WTC11 (cell line): ENCODE results near the gene RENBP. TPM values are rescaled to one million over a fixed set of nuclear protein-coding genes. Genes with fewer than 3 reads are reported as not detected.

ENCODE experiments used
- ATAC-seq: fragments of 200-7000 bp; cut with Tn5 transposase; 2 replicates; pipeline ENCODE4 v1.10.0; 2021; ENCODE audit warnings: mild to moderate bottlenecking, moderate library complexity
- CTCF ChIA-PET: fragments of 300-600 bp; sonication (Branson Sonifier 250); formaldehyde crosslinking; loops from one replicate; lab custom pipeline; 2021; ENCODE audit warnings: antibody characterized with exemption; lab: Charles Lee
- POLR2A ChIA-PET: fragments of 350-600 bp; sonication (Branson Sonifier 250); formaldehyde crosslinking; loops from one replicate; lab custom pipeline; 2021; ENCODE audit warnings: antibody characterized with exemption; lab: Charles Lee
- DNase-seq: peaks from one replicate; pipeline ENCODE4 v3.0.0; 2021; ENCODE audit warnings: low spot score
- H3K27ac Mint-ChIP-seq: 2 replicates; pipeline ENCODE4 v1.8.0; 2021; ENCODE audit warnings: mixed read lengths
- H3K27me3 Mint-ChIP-seq: 2 replicates; pipeline ENCODE4 v1.8.0; 2021; ENCODE audit warnings: low read depth, mild to moderate bottlenecking, moderate library complexity, mixed read lengths
- H3K36me3 Mint-ChIP-seq: 2 replicates; pipeline ENCODE4 v1.8.0; 2021; ENCODE audit warnings: mixed read lengths
- H3K4me1 Mint-ChIP-seq: 2 replicates; pipeline ENCODE4 v1.8.0; 2022; ENCODE audit warnings: mixed read lengths
- H3K4me3 Mint-ChIP-seq: 2 replicates; pipeline ENCODE4 v1.8.0; 2021; ENCODE audit warnings: mild to moderate bottlenecking, moderate library complexity, mixed read lengths
- H3K9me3 Mint-ChIP-seq: 2 replicates; pipeline ENCODE4 v1.8.0; 2021; ENCODE audit warnings: mixed read lengths
- AR ChIP-seq: fragments of 250-450 bp; sonication (Bioruptor Pico); IDR thresholded peaks from 2 replicates; pipeline ENCODE4 v1.9.0; 2021; ENCODE audit warnings: mild to moderate bottlenecking
- CBFB ChIP-seq: sonication (generic); formaldehyde crosslinking; IDR thresholded peaks from 2 replicates; pipeline ENCODE4 v1.8.1; 2022; ENCODE audit warnings: mild to moderate bottlenecking, low read depth, missing genetic modification reagents
- CTCF ChIP-seq: fragments of 200-600 bp; IDR thresholded peaks from 2 replicates; pipeline ENCODE4 v1.8.0; 2022; ENCODE audit warnings: antibody characterized with exemption
- ELF4 ChIP-seq: sonication (generic); formaldehyde crosslinking; IDR thresholded peaks from 2 replicates; pipeline ENCODE4 v1.8.1; 2022; ENCODE audit warnings: low read depth, mild to moderate bottlenecking, moderate library complexity, missing genetic modification reagents
- ETV6 ChIP-seq: sonication (generic); formaldehyde crosslinking; IDR thresholded peaks from 2 replicates; pipeline ENCODE4 v1.8.1; 2022; ENCODE audit warnings: mild to moderate bottlenecking, missing genetic modification reagents
- FOXK1 ChIP-seq: sonication (generic); formaldehyde crosslinking; IDR thresholded peaks from 2 replicates; pipeline ENCODE4 v1.8.0; 2022; ENCODE audit warnings: mild to moderate bottlenecking, moderate library complexity, missing genetic modification reagents
- GRHL2 ChIP-seq: fragments of 250-450 bp; sonication (Bioruptor Pico); IDR thresholded peaks from 2 replicates; pipeline ENCODE4 v1.8.0; 2022; ENCODE audit warnings: mild to moderate bottlenecking, moderate library complexity; ENCODE audit not compliant: insufficient replicate concordance, severe bottlenecking
- HMGA2 ChIP-seq: fragments of 250-450 bp; sonication (Bioruptor Pico); IDR thresholded peaks from 2 replicates; pipeline ENCODE4 v1.4.0; 2021; ENCODE audit warnings: mild to moderate bottlenecking, moderate library complexity
- JAZF1 ChIP-seq: fragments of 250-450 bp; sonication (Bioruptor Pico); IDR thresholded peaks from 2 replicates; pipeline ENCODE4 v1.9.0; 2021; ENCODE audit warnings: moderate library complexity, mild to moderate bottlenecking, inconsistent platforms
- KAT7 ChIP-seq: sonication (generic); formaldehyde crosslinking; IDR thresholded peaks from 2 replicates; pipeline ENCODE4 v1.8.1; 2023; ENCODE audit warnings: missing genetic modification reagents, mild to moderate bottlenecking, borderline replicate concordance
- MAX ChIP-seq: sonication (generic); formaldehyde crosslinking; IDR thresholded peaks from 2 replicates; pipeline ENCODE4 v1.8.0; 2022; ENCODE audit warnings: mild to moderate bottlenecking, missing genetic modification reagents
- NFE2L1 ChIP-seq: sonication (generic); formaldehyde crosslinking; IDR thresholded peaks from 2 replicates; pipeline ENCODE4 v1.8.1; 2023; ENCODE audit warnings: missing genetic modification reagents
- NFYB ChIP-seq: sonication (generic); formaldehyde crosslinking; conservative IDR thresholded peaks from 2 replicates; pipeline ENCODE4 v1.8.0; 2022; ENCODE audit warnings: low read depth, missing genetic modification reagents
- NR2C2 ChIP-seq: sonication (generic); formaldehyde crosslinking; IDR thresholded peaks from 2 replicates; pipeline ENCODE4 v1.8.0; 2022; ENCODE audit warnings: mild to moderate bottlenecking, missing genetic modification reagents
- OVOL2 ChIP-seq: fragments of 250-450 bp; sonication (Bioruptor Pico); IDR thresholded peaks from 2 replicates; pipeline ENCODE4 v1.9.0; 2021; ENCODE audit warnings: mild to moderate bottlenecking, borderline replicate concordance
- TCF7 ChIP-seq: sonication (generic); formaldehyde crosslinking; IDR thresholded peaks from 2 replicates; pipeline ENCODE4 v1.8.0; 2022; ENCODE audit warnings: mild to moderate bottlenecking, low read depth, missing genetic modification reagents, moderate library complexity
- USF1 ChIP-seq: sonication (generic); formaldehyde crosslinking; IDR thresholded peaks from 2 replicates; pipeline ENCODE4 v1.8.0; 2022; ENCODE audit warnings: mild to moderate bottlenecking, missing genetic modification reagents
- ZNF416 ChIP-seq: fragments of 250-450 bp; sonication (Bioruptor Pico); IDR thresholded peaks from 2 replicates; pipeline ENCODE4 v1.9.0; 2021; ENCODE audit warnings: mild to moderate bottlenecking, inconsistent platforms
- total RNA-seq: library from RNA; stranded (reverse); gene quantifications from 3 replicates; pipeline ENCODE4 v1.2.3, GENCODE V29; 2021

The RENBP gene
- total RNA-seq, 1 experiment from 2014 or later: 14.0 TPM

- TF ChIP-seq AR (no peak), NR2C2 (CRISPR knock-in tag) (no peak), JAZF1 (CRISPR knock-in tag) (no peak), CBFB (CRISPR knock-in tag) (no peak), NFE2L1 (CRISPR knock-in tag) (no peak), KAT7 (CRISPR knock-in tag) (no peak), ZNF416 (CRISPR knock-in tag) (no peak), CTCF (no peak)
- TF ChIP-seq, all 79 proteins: peak for 0
These were observed 46.7 kb upstream of the RENBP start (continued) for GRCh38 chrX:153991013-153991580.

GRCh38 chrX:153989973-153990655 is 45.7 kb upstream of the RENBP start:
- no peak for DNase-seq
- Mint-ChIP-seq H3K4me3 (no peak overlapping the region), H3K27me3 (no peaks in the 10 kb centered on the region), H3K9me3 (no peaks in the 10 kb centered on the region), H3K27ac (no peak overlapping the region), H3K36me3 (no peaks in the 10 kb centered on the region), H3K4me1 (no peaks in the 10 kb centered on the region)
- no peak for TF ChIP-seq ETV6
- TF ChIP-seq GRHL2 (CRISPR knock-in tag): no peak
- TF ChIP-seq MAX (CRISPR knock-in tag): no peak
- TF ChIP-seq HMGA2 (CRISPR knock-in tag): no peak
- TF ChIP-seq USF1: no peak
- TF ChIP-seq FOXK1 (CRISPR knock-in tag): no peak
- no peak for TF ChIP-seq OVOL2 (CRISPR knock-in tag)
- no peak for TF ChIP-seq ELF4 (CRISPR knock-in tag)
- ATAC-seq: no peak
- CTCF ChIA-PET: no interaction called here
- POLR2A ChIA-PET: no interaction called here

- no peak overlapping the region for H3K27ac Mint-ChIP-seq
- TF ChIP-seq TCF7 (CRISPR knock-in tag): no peak
- TF ChIP-seq NFYB (CRISPR knock-in tag): no peak
- CTCF ChIA-PET: no interaction called here
These were observed 44.0 kb upstream of the RENBP start for GRCh38 chrX:153988493-153988892.

More at GRCh38 chrX:153988493-153988892, 44.0 kb upstream of the RENBP start:
- Mint-ChIP-seq H3K36me3 (no peaks in the 10 kb centered on the region), H3K27me3 (no peaks in the 10 kb centered on the region), H3K4me1 (no peaks in the 10 kb centered on the region), H3K4me3 (no peak overlapping the region), H3K9me3 (no peaks in the 10 kb centered on the region)
- no peak for DNase-seq
- ATAC-seq: no peak
- POLR2A ChIA-PET: no interaction called here
